Left ventricle myocardium superior (tissue), 1 donor: ENCODE data around the gene TNRC18. TPM values are rescaled to one million over a fixed set of nuclear protein-coding genes. Genes with fewer than 3 reads are reported as not detected.
"Not testable (repeated sequence)": the region's sequence is repeated elsewhere in the genome, so short reads cannot be mapped to it uniquely, and the experiment has no call there.

Experiments
- ATAC-seq: fragments of 200-7000 bp; cut with Tn5 transposase; one replicate; pipeline ENCODE4 v1.9.1; 2020; ENCODE audit warnings: mild to moderate bottlenecking, moderate library complexity
- DNase-seq: peaks from one replicate; pipeline ENCODE4 v3.0.0-alpha.2; 2020
- intact Hi-C: fragments of 100-400 bp; cut with micrococcal nuclease; formaldehyde crosslinking; loops from one replicate; pipeline ENCODE4 v1.11.0; 2022
- total RNA-seq: library from RNA; stranded (reverse); fragmentation: NEBNext Ultra II Directional; extraction: Animal tissue kit (Norgen Biotek cat#: 25700); gene quantifications from one replicate; pipeline ENCODE4 v1.2.1, GENCODE V29; 2021
- donor health status: DM: no; HTN: yes; CAD: no; lungs with severe emphysema.

TNRC18 gene
- total RNA-seq, 1 donor from 2014 or later: 29.5 TPM

DNA sequence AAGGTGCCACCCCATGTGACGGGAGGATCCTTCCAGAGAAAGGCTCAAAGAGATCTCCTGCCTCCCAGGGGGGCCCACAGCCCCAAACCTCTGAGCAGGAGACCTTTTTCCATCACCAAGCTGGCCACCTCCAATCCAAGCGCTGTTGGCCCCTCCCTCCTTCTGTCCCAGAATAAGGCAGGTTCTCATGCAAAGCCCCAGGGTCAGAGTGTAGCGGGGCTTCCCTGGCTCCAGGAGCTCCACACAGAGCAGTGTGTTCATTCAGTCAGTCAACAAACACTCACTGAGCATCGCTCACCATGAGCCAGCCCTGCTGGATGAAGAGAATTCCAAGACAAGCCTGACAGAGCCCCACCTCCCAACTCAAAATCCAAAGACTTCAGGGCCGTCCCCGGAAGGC is 39.0 kb downstream of the TNRC18 start:
- intact Hi-C loops: no loop called here
- ATAC-seq (no peak), DNase-seq (no peak)

- ATAC-seq (no peak), DNase-seq (no peak)
- intact Hi-C loops: no loop called here
Observed at GRCh38 chr7:5383314-5384098, 40.1 kb downstream of the TNRC18 start.

DNA sequence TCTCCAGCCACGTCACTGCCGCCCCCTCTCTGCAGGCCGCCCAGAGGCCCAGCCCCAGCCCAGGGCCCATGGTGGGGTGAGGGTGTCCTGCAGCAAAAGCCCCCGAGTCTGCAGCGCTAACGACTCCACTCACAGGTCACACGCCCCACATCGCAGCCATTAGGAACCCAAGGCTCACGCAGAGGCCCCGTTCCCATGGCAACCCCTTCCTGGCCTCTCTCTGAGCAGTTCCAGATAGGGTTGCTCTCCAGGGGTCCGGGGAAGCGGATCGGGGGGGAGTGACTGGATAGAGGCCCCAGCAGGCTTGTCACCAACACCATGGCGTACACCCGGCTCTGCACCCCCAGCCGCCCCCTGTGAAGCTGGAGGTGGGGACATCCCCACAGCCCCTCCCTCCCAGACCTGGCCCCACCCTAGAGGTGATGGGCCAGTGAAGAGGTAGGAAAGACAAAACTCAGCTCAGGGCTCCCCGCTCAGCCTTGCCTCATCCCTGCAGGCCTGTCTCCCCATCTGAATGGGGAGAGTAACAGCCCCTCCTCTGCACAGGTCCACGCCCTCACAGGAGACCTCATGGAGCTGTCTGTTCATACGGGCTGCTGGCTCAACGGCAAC is 41.2 kb downstream of the TNRC18 start:
- intact Hi-C loops: no loop called here
- DNase-seq: no peak
- ATAC-seq: peak; percentile 19

DNA sequence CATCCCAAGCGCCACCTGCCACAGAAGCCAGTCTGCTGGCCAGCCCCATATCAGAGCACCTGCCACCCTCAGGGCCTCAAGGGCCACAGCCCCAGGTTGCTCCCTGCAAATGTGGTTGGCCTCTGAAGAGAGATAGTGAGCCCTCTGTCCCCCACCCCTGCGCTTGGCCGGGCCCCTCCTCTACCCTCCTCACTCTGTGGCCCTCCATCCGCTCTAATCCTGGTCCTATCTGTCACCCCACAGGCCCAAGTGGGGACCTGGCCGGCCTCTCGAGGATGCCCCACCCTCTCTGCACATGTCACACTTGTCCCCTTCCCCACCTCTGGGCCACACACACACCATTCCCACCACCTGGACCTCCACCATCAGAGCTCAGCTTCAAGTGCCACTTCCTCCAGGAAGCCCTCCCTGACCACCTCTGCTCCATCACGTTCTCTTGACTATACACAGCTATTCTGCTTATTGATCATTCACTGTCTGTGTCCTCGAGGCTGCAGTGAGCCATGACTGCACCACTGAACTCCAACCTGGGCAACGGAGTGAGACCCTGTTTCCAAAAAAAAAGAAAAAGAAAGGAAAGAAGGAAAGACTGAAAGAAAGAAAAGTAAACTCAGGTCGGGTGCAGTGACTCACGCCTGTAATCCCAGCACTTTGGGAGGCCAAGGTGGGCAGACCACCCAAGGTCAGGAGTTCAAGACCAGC is 42.4 kb downstream of the TNRC18 start:
- intact Hi-C loops: no loop called here
- DNase-seq (no peak), ATAC-seq (no peak)

GRCh38 chr7:5380350-5381070 is 43.1 kb downstream of the TNRC18 start:
- intact Hi-C loops: no loop called here
- DNase-seq (no peak), ATAC-seq (no peak)

DNA sequence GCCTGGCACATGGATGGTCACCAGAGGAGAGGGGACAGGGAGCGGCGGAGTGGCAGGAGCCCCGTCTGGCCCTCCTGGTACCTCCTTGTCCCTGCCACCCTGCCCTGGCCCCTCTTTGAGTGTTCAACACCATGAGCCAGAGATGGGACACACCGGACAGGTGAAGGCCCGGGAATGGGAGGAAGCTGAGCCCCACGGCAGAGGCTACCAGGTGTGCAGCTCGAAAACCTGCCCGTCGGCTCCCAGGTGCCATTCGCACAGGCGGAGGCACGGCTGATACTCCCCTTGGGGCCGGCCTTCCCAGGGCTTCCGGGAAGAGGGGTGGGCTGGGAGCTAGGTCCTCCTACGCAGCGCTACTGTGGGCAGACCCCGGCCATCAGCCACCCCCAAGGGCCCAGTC is 44.1 kb downstream of the TNRC18 start:
- ATAC-seq (no peak), DNase-seq (no peak)
- intact Hi-C loops: no loop called here

- intact Hi-C loops: no loop called here
- ATAC-seq (no peak), DNase-seq (no peak)
Observed at GRCh38 chr7:5377816-5378215, 45.8 kb downstream of the TNRC18 start.

GRCh38 chr7:5377279-5377678 is 46.4 kb downstream of the TNRC18 start:
- intact Hi-C loops: no loop called here
- ATAC-seq (no peak), DNase-seq (no peak)

DNA sequence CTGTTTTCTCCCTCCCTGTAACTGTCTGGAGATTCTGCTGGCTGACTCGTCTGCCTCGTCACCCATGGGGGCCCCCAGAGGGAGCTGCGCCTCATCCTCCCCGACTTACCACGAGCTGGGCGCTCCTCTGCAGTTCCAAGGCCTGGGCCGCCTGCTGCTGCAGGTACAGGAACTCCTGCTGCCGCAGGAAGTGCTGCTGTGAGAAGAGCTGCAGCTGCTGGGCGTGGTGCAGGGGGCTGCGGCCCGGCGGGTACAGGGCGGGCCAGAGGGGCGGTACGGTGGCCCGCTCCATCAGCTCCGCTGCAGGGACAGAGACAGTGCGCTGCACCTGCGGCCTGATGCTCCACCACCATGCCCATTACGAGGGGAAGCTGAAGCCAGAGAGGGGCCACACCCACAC is 47.7 kb downstream of the TNRC18 start:
- ATAC-seq: no peak
- no peak for DNase-seq
- intact Hi-C loops: no loop called here

DNA sequence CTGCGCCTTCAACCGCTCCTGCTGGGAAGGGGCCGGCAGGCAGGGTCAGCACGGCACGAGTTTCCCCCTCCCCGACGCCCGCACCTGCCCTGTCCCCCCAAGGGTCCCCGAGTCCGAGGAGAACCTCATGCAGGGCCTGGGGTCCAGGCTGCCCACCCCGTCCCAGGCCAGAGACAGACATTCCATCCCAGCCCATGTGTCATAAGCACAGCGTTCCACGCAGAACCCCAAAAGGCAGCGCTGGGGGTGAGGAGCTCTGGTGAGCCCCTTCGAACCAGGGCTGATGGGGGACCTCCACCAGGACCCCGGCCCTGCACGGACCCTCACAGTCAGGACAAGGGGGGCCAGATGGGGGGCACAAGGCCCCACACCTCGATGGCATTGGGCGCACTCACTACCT is 49.2 kb downstream of the TNRC18 start:
- no peak for ATAC-seq
- intact Hi-C loops: no loop called here
- no peak for DNase-seq

- ATAC-seq (no peak), DNase-seq (no peak)
- intact Hi-C loops: no loop called here
Observed at GRCh38 chr7:5373300-5373699, 50.3 kb downstream of the TNRC18 start.

DNA sequence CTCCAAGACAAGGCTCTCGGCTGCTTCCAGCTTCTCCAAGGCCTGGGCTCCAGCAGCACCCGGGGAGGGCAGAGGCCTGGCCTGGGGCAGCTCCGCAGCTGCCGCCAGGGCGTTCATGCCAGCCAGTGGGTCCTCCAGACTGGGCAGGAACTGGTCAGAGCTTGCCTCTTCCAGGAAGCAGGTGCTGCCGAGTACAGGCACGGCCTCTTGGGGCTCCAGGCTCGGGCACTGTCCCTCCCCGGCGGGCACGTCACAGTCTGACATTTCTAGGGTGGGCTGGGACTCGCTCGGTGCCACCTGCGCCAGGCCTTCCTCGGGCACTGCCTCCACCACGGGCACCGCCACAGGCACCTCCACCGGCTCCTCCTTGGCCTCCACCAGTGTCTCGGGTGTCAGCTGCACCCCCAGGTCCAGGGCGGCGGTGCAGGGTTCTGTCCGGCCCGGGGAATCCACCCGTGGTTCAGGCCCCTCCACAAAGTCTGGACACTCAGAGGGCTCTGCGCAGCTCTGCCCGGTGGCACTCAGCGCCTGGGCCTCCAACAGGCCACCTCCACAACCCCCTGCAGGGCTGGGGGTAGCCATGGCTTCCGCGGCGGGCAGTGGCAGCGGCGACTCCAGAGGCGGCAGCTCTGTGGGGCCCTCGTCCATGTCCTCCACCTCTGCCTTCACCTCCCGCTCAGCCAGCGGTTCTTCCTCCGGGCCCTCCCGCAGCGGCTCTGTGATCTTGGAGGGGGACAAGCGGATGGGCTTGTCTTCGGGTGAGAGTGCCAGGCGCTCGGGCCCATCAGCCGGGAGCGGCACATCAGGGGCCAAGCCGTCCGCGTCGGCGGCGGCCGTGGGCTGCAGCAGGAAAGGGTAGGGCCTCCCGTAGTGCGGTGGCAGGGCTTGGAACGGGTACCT is 52.9 kb downstream of the TNRC18 start:
- DNase-seq: no peak
- no peak for ATAC-seq
- intact Hi-C loops: no loop called here

- no peak for DNase-seq
- intact Hi-C loops: no loop called here
- no peak for ATAC-seq
Observed at GRCh38 chr7:5367661-5368060, 56.0 kb downstream of the TNRC18 start.

- intact Hi-C loops, DNase-seq: not testable (repeated sequence)
Observed at GRCh38 chr7:5365976-5366625, 57.5 kb downstream of the TNRC18 start.

GRCh38 chr7:5363729-5364128 is 59.9 kb downstream of the TNRC18 start:
- intact Hi-C loops: no loop called here
- no peak for DNase-seq
- ATAC-seq: no peak

More at GRCh38 chr7:5365976-5366625, 57.5 kb downstream of the TNRC18 start:
- peak; percentile 78 for ATAC-seq

DNA sequence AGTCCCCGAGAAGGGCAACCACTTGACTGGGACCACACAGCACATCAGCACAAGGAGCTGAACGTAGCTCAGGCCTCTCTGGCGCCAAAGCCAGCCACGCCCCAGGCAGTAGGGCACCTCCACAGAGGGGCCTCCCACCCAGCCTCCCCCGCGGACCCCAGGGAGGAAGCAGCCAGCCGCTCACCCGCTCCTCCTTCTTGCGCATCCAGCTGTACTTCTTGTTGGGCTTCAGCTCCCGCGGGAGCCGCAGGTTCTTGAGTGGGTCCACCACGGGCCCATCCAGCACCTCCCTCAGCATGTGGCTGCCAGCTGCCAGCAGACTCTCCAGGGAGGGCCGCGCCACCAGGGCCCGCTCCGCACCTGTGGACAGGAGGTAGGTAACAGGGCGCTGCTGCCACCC is 61.2 kb downstream of the TNRC18 start:
- DNase-seq (no peak), ATAC-seq (no peak)
- intact Hi-C loops: no loop called here

DNA sequence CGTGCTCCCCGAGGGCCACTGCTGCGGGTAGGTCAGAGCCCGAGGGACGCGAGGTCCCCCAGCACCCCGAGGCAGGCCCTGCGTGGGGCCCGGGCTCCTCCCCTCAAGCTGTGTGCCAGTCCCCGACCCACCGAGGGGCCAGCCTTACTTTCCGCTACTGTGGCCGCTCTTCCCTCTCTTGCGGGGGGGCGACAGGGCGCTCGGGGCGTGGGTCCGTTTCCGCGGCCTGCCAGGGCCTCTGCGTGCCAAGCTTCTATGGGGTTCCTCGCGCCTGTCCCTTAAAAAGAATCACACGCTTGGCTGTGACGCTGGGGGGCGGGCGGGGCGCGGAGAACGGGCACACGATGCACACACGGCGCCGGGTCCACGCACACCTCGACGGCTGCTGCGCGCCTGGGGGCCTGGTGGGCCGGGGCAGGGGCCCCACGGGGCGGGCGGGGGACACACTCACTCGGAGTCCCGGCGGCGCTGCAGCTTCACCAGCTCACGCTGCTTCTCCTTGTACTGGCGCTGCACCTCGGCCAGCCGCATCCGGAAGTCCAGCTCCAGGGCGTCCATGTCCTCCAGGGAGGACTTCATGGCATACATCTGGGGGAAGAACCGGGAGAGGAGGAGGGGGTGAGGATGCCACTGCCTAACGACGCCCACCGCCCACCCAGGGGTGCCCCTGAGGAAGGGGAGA is 62.0 kb downstream of the TNRC18 start:
- ATAC-seq: no peak
- intact Hi-C loops: no loop called here
- DNase-seq: no peak

DNA sequence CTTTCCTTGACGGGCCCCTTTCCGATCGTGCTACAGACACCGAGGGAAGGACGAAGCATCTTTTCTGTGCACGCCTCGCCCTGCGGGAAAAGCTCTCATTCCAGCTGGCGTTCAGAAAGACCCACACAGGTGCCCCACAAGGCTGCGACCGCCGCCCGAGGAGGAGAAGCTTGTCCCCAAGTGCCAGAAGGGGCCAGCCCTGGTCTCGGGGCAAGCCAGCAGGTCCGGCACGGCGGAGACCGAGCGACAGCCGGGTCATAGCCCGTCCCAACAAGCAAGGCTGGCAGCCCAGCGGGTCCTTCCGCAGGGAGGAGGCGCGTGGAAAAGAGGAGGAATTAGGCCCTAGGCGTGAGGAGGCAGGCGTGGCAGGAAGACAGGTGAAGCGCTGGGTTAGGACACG is 62.7 kb downstream of the TNRC18 start:
- intact Hi-C loops: no loop called here
- ATAC-seq (no peak), DNase-seq (no peak)
